GM12878 (cell line): ENCODE results near the gene TTLL10. TPM values are rescaled to one million over a fixed set of nuclear protein-coding genes. Genes with fewer than 3 reads are reported as not detected.

Experiments
- BACH1 ChIP-seq: fragments of 450-650 bp; IDR thresholded peaks from 2 replicates; pipeline ENCODE4 v1.6.1; 2017; ENCODE audit warnings: mild to moderate bottlenecking, borderline replicate concordance
- CEBPB ChIP-seq, 2 experiments: fragments of 150-350 bp in 1 of 2; IDR thresholded peaks; 2 replicates each; pipeline ENCODE4 v1.6.1; 2012 to 2014; ENCODE audit warnings: low read depth in 2 of 2, low read length in 2 of 2, borderline replicate concordance in 1 of 2, inconsistent platforms in 1 of 2
- CUX1 ChIP-seq: IDR thresholded peaks from 2 replicates; pipeline ENCODE4 v1.6.1; 2012; ENCODE audit warnings: improper control_type of control experiment, low read depth, low read length; ENCODE audit not compliant: insufficient replicate concordance
- PKNOX1 ChIP-seq: fragments of 450-650 bp; IDR thresholded peaks from 2 replicates; pipeline ENCODE4 v1.6.1; 2016; ENCODE audit warnings: mild to moderate bottlenecking
- USF1 ChIP-seq: IDR thresholded peaks from 2 replicates; pipeline ENCODE4 v1.6.1; 2011; ENCODE audit warnings: borderline replicate concordance, low read depth, mild to moderate bottlenecking, moderate library complexity, mixed read lengths, low read length; ENCODE audit not compliant: insufficient read depth; ENCODE audit errors: extremely low read length
- polyA plus RNA-seq, 11 experiments: library from polyadenylated mRNA; depleted of rRNA in 4 of 11; unstranded in 6 of 11; stranded (reverse) in 5 of 11; fragments of >200 nt; fragmentation: Nextera tagmentation in 4 of 11; fragmentation: Illumina TruSeq in 1 of 11; extraction: Ambion mirVana in 4 of 11; extraction: Trizol in 1 of 11; gene quantifications; 1 replicate in 1 of 11; 2 replicates in 10 of 11; pipeline versions ENCODE4 v1.2.1 to v1.2.3, GENCODE V29; 2011 to 2016; ENCODE audit warnings: inconsistent platforms in 2 of 11, missing spikeins in 2 of 11, low read depth in 1 of 11
- total RNA-seq, 4 experiments: library from RNA; depleted of rRNA in 3 of 4; stranded (reverse); fragments of >200 nt in 3 of 4; fragmentation: Illumina TruSeq in 1 of 4; extraction: Trizol in 1 of 4; gene quantifications; 2 replicates each; pipeline versions ENCODE4 v1.2.1 to v1.2.3, GENCODE V29; 2013 to 2021

Gene TTLL10
- total and polyA plus RNA-seq, 10 of the 15 experiments (the other 5 are each of a cell fraction or from before 2014, with no cell fraction given): not detected

- TF ChIP-seq CUX1 (no peak), CEBPB (IDR thresholded peaks at IDR 0.05; ENCODE audit: borderline replicate concordance in 1 of 2, low read depth in 2 of 2, low read length in 2 of 2) (no peak), USF1 (no peak), PKNOX1 (peak; percentile 20; the same call in 1 of the 2 replicates), BACH1 (peak; percentile 61; the same call in 1 of the 2 replicates)
These were observed 64.4 kb downstream of the TTLL10 start (continued) for GRCh38 chr1:1237874-1238701.
